GM18505 (cell line): ENCODE results near the gene KRTAP10-9.
"Not testable (repeated sequence)": the region's sequence is repeated elsewhere in the genome, so short reads cannot be mapped to it uniquely, and the experiment has no call there.

Source experiments
- ATAC-seq: cut with Tn5 transposase; IDR thresholded peaks from one replicate; pipeline ENCODE4 v1.9.1; 2021; ENCODE audit not compliant: unreplicated experiment
- POLR2A ChIP-seq: IDR thresholded peaks from 4 replicates; pipeline ENCODE4 v1.6.1; 2011; ENCODE audit warnings: borderline replicate concordance; ENCODE audit not compliant: insufficient read depth, insufficient read length; ENCODE audit errors: extremely low read depth

The KRTAP10-9 gene

DNA sequence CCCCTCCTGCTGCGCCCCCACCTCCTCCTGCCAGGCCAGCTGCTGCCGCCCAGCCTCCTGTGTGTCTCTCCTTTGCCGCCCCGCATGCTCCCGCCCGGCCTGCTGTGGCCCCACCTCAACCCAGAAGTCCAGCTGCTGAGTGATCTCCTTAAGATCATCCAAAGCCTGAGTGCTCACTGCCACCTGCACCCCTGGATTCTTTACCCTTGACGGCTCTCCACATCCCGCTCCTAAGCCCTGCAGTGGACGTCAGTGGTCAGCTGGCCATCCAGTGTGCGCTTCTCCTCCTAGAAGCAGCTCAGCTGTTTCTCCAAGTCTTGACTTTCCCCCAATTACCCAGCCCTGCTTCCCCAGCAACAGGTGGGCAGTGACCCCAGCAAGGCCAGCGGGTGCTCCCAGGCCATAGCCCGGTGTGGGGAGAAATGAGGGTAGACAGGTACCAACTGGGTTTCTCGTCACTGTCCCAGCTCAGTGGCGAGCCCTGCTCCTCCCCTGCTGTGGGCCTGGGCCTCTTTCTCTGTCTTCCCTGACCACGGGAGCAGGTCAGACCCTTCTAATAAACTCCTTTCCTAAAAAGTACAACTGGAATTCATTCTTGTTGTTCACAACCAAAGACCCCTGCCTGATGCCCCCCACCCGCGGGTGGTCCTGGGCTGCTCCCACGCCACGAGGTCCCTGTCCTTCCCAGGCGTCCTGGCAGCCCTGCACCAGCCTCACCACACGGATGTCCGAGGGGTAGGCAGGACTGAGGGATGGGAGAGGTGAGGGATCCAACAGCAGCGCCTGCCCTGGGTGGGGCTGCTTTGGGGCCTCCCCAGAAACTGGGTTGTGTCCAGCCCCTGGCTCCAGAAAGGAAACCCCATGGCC is 25.1 kb upstream of the KRTAP10-9 start:
- no peak for TF ChIP-seq POLR2A
- ATAC-seq = no peak

DNA sequence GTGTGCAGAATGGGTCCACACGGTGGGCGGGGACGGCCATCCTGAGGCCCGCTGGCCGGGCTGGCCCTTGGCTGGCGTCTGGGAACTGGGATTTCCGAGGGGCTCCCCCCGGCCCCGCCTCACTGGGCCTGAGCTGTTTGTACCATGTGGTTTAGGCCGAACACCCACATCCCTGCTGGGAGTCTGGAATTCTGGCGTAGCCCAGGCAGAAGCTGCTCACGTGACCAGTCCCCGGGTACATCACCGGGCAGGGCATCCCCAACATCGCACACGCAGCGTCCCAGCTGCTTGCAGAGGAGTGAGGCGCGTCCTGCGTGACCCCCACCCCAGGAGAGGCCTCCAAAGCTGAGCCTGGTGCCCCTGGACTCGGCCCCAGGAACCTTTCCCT is 24.4 kb upstream of the KRTAP10-9 start:
- ATAC-seq = no peak
- no peak for TF ChIP-seq POLR2A

- no peak for ATAC-seq
- no peak for TF ChIP-seq POLR2A
Observed at GRCh38 chr21:44603109-44603875, 23.6 kb upstream of the KRTAP10-9 start.

DNA sequence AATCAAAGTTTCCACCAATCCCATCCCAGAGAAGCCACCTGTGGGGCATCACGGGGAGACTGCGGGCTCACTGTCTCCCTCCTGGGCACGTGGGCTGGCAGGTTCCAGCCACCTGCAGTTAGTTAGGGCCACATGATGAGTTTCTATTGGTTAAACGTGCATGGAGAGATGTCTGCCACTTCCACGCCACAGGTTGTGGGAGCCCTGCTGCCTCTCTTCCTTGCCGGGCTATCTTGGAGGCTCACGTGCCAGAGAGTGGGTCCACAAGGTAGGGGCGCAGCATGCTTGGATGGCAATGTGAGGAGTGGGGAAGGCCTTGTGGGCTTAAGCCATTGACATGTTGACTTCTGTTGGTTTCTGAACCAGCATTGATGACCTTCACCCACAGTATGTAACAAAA is 23.0 kb upstream of the KRTAP10-9 start:
- TF ChIP-seq POLR2A = no peak
- ATAC-seq = no peak

DNA sequence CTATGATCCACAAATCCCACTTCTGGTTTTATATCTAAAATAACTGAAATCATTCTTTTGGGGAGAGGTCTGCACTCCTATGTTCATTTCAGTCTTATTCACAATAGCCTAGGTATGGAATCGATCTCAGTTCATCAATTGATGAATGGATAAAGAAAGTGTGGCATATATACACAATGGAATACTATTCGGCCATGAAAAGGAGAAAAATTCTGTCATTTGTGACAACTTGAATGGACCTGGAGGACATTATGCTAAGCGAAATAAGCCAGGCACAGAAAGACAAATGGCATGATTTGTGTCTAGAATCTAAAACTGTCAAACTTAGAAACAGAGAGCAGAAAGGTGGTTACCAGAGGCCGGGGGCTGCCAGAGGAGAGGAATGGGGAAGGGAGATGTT is 20.4 kb upstream of the KRTAP10-9 start:
- TF ChIP-seq POLR2A = no peak
- ATAC-seq = no peak

- TF ChIP-seq POLR2A = no peak
- ATAC-seq = no peak
Observed at GRCh38 chr21:44609193-44609592, 17.7 kb upstream of the KRTAP10-9 start.

GRCh38 chr21:44610157-44610843 is 16.6 kb upstream of the KRTAP10-9 start:
- not testable (repeated sequence) for ATAC-seq

- no peak for ATAC-seq
- no peak for TF ChIP-seq POLR2A
Observed at GRCh38 chr21:44611551-44611950, 15.3 kb upstream of the KRTAP10-9 start.

DNA sequence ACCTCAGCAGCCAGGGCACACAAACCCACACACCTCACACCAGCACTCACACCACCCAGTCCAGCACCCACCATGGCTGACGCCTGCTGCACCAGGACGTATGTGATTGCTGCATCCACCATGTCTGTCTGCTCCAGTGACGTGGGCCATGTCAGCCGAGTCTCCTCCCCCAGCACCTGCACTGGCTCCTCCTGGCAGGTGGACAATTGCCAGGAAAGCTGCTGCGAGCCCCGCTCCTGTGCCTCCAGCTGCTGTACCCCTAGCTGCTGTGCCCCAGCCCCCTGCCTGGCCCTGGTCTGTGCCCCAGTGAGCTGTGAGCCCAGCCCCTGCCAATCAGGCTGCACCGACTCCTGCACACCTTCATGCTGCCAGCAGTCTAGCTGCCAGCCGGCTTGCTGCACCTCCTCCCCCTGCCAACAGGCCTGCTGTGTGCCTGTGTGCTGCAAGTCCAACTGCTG is 14.8 kb upstream of the KRTAP10-9 start, which contains the start of gene KRTAP10-8:
TSS of gene KRTAP10-8 (plus strand) at position 51 of the 458 bp plus-strand sequence. CDS start at position 73, 22 bp downstream.
- no peak for ATAC-seq
- TF ChIP-seq POLR2A = no peak

DNA sequence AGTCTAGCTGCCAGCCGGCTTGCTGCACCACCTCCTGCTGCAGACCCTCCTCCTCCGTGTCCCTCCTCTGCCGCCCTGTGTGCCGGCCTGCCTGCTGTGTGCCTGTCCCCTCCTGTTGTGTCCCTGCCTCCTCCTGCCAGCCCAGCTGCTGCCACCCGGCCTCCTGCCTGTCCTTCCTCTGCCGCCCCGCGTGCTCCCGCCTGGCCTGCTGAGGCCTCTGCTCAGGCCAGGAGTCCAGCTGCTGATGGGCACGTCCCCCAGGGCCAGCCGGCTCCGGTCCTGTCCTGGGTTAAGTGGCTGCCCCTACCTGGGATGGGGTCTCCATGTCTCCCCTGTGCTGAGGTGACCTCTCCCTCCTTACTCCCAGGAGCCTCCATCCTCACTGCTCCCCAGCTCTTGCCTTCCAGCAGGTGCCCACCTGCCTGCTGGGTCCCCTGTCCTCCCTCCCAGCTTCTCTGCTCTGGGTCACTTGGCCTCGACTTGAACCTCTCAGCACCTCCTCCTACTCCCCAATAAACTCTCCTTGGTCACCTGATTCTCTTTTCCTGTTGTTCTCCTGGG is 14.1 kb upstream of the KRTAP10-9 start:
- ATAC-seq = no peak
- no peak for TF ChIP-seq POLR2A

GRCh38 chr21:44613386-44614155 is 13.3 kb upstream of the KRTAP10-9 start:
- no peak for ATAC-seq
- no peak for TF ChIP-seq POLR2A

DNA sequence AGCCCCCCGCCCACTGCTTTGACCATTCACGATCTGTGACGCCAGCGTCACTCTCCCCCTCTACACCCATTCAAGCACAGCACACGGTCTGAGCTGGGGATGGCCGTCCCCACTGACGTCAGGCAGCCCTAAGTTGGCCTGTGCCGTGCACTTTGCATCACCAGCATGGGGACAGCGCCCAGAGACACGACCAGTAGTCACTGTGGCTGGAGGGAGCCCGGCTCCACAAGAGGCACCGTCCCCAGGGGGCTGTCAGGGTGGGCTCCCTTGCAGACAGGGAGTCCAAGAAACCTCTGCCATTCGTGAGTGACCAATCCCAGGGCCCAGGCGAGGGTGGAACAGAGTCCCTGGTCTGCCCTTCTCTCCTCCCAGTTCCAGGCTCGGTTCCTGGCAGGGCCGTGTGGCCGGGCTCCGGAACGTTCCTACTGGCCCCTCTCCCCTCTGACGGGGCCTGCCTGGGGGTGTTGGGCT is 12.7 kb upstream of the KRTAP10-9 start:
- no peak for ATAC-seq
- TF ChIP-seq POLR2A = no peak
